ENCODE data around the gene GPD2.

DNA sequence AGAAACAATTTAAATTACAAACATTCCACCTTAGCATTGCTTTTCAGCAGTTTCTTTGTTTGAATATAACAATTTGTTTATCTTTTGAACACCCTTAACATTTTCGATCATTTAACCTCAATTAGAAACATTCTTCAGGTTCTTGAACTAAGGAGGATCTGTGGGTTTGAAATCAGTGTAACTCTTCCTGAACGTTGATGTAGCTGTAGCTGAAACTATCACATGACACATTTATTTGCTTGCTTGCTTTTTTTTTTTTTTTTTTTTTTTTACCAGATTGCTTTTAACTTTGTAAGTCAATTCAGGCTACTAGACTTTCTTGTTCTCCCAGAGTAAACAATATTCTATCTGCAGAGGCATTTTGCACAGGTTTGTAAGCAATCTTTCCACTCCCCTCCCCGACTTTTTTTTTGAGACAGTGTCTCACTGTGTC is 47.6 kb downstream of the GPD2 start:
- no peak for TF ChIP-seq EZH2 (IDR thresholded peaks at IDR 0.05; ENCODE audit: borderline replicate concordance, insufficient read depth, low read depth, low read length, poor library complexity, severe bottlenecking)
- TF ChIP-seq, protein P1, sequence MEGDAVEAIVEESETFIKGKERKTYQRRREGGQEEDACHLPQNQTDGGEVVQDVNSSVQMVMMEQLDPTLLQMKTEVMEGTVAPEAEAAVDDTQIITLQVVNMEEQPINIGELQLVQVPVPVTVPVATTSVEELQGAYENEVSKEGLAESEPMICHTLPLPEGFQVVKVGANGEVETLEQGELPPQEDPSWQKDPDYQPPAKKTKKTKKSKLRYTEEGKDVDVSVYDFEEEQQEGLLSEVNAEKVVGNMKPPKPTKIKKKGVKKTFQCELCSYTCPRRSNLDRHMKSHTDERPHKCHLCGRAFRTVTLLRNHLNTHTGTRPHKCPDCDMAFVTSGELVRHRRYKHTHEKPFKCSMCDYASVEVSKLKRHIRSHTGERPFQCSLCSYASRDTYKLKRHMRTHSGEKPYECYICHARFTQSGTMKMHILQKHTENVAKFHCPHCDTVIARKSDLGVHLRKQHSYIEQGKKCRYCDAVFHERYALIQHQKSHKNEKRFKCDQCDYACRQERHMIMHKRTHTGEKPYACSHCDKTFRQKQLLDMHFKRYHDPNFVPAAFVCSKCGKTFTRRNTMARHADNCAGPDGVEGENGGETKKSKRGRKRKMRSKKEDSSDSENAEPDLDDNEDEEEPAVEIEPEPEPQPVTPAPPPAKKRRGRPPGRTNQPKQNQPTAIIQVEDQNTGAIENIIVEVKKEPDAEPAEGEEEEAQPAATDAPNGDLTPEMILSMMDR (IDR thresholded peaks at IDR 0.05) = no peak
